ENCODE data around the gene ZBTB8A.
A peak's percentile ranks its signal among the peaks of the same experiment; 100 is the strongest.
"Not testable (repeated sequence)": the region's sequence is repeated elsewhere in the genome, so short reads cannot be mapped to it uniquely, and the experiment has no call there.

The ZBTB8A gene

GRCh38 chr1:32533792-32534327 lies 5.4 kb upstream of the ZBTB8A start:
- FAIRE-seq = no peak
- TF ChIP-seq POLR2A (IDR thresholded peaks at IDR 0.05; ENCODE audit: low read depth, low read length) (no peak), TAF1 (IDR thresholded peaks at IDR 0.05; ENCODE audit: low read depth, low read length) (no peak), POLR2AphosphoS5 (IDR thresholded peaks at IDR 0.05; ENCODE audit: low read depth, low read length) (no peak), POU2F2 (IDR thresholded peaks at IDR 0.05; ENCODE audit: low read depth, low read length) (no peak), SPI1 (IDR thresholded peaks at IDR 0.05; ENCODE audit: low read depth, low read length) (no peak), PAX5 (IDR thresholded peaks at IDR 0.05; ENCODE audit: insufficient read depth, low read length, severe bottlenecking) (no peak)
- no peak for DNase-seq (ENCODE audit: insufficient read length, low spot score)

DNA sequence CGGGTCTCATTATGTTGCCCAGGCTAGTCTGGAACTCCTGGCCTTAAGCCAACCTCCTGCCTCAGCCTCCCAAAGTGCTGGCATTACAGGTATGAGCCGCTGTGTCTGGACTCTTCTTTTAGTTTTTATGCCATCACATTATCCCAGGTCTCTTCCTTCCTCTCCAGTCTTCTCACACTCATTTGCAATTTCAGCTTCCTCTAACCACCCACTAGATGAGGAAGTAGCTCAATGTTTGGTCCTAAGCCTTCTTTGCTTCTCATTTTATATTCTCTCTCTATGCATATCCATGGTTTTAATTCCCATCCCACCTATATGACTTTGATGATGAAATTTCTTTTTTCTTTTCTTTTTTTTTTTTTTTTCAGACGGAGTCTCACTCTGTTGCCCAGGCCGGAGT lies 3.1 kb upstream of the ZBTB8A start:
- TF ChIP-seq POLR2A (IDR thresholded peaks at IDR 0.05; ENCODE audit: low read depth, low read length) (no peak), TAF1 (IDR thresholded peaks at IDR 0.05; ENCODE audit: low read depth, low read length) (no peak), POU2F2 (IDR thresholded peaks at IDR 0.05; ENCODE audit: low read depth, low read length) (no peak), PAX5 (IDR thresholded peaks at IDR 0.05; ENCODE audit: insufficient read depth, low read length, severe bottlenecking) (no peak), POLR2AphosphoS5 (IDR thresholded peaks at IDR 0.05; ENCODE audit: low read depth, low read length) (no peak), SPI1 (IDR thresholded peaks at IDR 0.05; ENCODE audit: low read depth, low read length) (no peak)
- DNase-seq (ENCODE audit: insufficient read length, low spot score) = no peak
- FAIRE-seq = no peak

DNA sequence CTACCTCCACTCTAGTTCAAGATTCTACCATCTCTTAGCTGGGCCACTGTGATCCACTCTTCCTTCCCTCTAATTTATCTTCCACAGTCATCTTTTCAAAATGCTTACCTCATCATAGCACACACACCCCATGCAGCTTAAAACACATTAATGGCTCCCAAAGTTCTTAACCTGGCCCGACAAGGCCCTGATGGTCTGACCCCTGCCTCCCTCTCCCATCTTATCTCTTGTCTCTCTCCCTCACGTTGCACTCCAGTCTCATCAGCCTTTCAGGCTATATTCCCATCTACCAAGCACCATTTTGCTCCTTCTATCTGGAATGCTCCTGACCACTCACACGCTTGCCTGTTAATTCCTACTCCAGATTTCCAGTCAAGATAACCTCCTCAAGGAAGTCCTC lies 2.5 kb upstream of the ZBTB8A start:
- TF ChIP-seq SPI1 (IDR thresholded peaks at IDR 0.05; ENCODE audit: low read depth, low read length) (no peak), PAX5 (IDR thresholded peaks at IDR 0.05; ENCODE audit: insufficient read depth, low read length, severe bottlenecking) (no peak), POLR2A (IDR thresholded peaks at IDR 0.05; ENCODE audit: low read depth, low read length) (no peak), POLR2AphosphoS5 (IDR thresholded peaks at IDR 0.05; ENCODE audit: low read depth, low read length) (no peak), POU2F2 (IDR thresholded peaks at IDR 0.05; ENCODE audit: low read depth, low read length) (no peak), TAF1 (IDR thresholded peaks at IDR 0.05; ENCODE audit: low read depth, low read length) (no peak)
- DNase-seq (ENCODE audit: insufficient read length, low spot score) (no peak), FAIRE-seq (peak; percentile 9)

DNA sequence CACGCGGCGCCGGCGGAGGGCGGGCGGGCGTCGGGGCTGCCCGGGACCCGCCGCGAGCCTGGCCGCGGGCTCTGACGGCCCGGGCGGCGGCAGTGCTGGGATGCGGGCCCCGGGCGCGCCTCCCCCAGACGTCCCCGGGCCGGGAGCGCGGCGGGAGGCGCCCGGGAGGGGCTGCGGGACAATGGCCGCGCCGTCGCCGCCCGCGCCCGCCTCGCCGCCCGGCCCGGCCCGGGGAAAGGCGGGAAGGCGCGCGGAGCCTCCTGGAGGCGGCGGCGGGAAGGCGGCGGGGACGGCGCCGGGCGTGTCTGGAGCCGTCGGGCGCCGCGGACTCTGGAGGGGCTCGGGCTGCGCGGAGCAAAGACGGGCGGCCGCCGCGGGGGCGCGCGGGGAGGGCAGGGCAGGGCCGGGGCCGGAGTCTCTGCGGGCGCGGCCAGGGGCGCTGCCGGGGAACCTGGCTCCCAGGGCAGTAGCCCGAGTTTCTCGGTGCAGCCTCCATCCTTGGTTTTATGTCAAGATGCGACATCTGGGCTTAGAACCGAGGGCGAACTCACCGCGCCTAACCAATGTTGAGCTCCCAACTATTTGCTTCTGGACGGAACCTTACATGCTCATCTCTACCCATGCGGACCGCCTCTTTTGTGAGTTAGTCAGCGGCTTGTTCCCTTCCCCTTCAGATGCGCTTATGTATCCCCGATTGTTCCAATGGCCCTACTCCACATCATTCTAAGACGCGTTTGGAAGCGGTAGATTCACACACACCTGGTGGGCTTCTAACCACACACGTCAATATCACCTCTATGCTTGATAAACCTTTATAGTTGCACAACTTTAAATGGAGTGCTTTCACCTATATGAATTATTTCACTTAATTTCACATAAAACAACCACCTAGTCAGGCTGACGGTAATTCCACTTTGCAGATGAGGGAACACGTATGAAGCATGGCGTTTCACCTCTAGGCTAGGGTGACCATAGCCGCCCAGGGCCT lies 651 bp downstream of the ZBTB8A start:
- FAIRE-seq = peak; percentile 50
- DNase-seq (ENCODE audit: insufficient read length, low spot score) = peak; percentile 54
- no peak for TF ChIP-seq POLR2A (IDR thresholded peaks at IDR 0.05; ENCODE audit: low read depth, low read length)
- TF ChIP-seq POLR2AphosphoS5 (IDR thresholded peaks at IDR 0.05; ENCODE audit: low read depth, low read length) = no peak
- no peak for TF ChIP-seq PAX5 (IDR thresholded peaks at IDR 0.05; ENCODE audit: insufficient read depth, low read length, severe bottlenecking)
- TF ChIP-seq POU2F2 (IDR thresholded peaks at IDR 0.05; ENCODE audit: low read depth, low read length) = no peak
- TF ChIP-seq TAF1 (IDR thresholded peaks at IDR 0.05; ENCODE audit: low read depth, low read length) = no peak
- TF ChIP-seq SPI1 (IDR thresholded peaks at IDR 0.05; ENCODE audit: low read depth, low read length) = no peak

GRCh38 chr1:32540605-32541004 lies 1.4 kb downstream of the ZBTB8A start:
- no peak for FAIRE-seq
- no peak for DNase-seq (ENCODE audit: insufficient read length, low spot score)

GRCh38 chr1:32541064-32541566 lies 1.9 kb downstream of the ZBTB8A start:
- TF ChIP-seq TAF1 (IDR thresholded peaks at IDR 0.05; ENCODE audit: low read depth, low read length) = no peak
- TF ChIP-seq PAX5 (IDR thresholded peaks at IDR 0.05; ENCODE audit: insufficient read depth, low read length, severe bottlenecking) = no peak
- TF ChIP-seq POLR2AphosphoS5 (IDR thresholded peaks at IDR 0.05; ENCODE audit: low read depth, low read length) = no peak
- TF ChIP-seq POLR2A (IDR thresholded peaks at IDR 0.05; ENCODE audit: low read depth, low read length) = no peak
- TF ChIP-seq SPI1 (IDR thresholded peaks at IDR 0.05; ENCODE audit: low read depth, low read length) = no peak
- no peak for TF ChIP-seq POU2F2 (IDR thresholded peaks at IDR 0.05; ENCODE audit: low read depth, low read length)
- FAIRE-seq (no peak), DNase-seq (ENCODE audit: insufficient read length, low spot score) (no peak)

More at GRCh38 chr1:32540605-32541004, 1.4 kb downstream of the ZBTB8A start:
- TF ChIP-seq PAX5 (IDR thresholded peaks at IDR 0.05; ENCODE audit: insufficient read depth, low read length, severe bottlenecking) (no peak), POU2F2 (IDR thresholded peaks at IDR 0.05; ENCODE audit: low read depth, low read length) (no peak), SPI1 (IDR thresholded peaks at IDR 0.05; ENCODE audit: low read depth, low read length) (no peak), POLR2AphosphoS5 (IDR thresholded peaks at IDR 0.05; ENCODE audit: low read depth, low read length) (no peak), TAF1 (IDR thresholded peaks at IDR 0.05; ENCODE audit: low read depth, low read length) (no peak), POLR2A (IDR thresholded peaks at IDR 0.05; ENCODE audit: low read depth, low read length) (no peak)

GRCh38 chr1:32546611-32547010 lies 7.4 kb downstream of the ZBTB8A start:
- no peak for TF ChIP-seq POLR2AphosphoS5 (IDR thresholded peaks at IDR 0.05; ENCODE audit: low read depth, low read length)
- TF ChIP-seq PAX5 (IDR thresholded peaks at IDR 0.05; ENCODE audit: insufficient read depth, low read length, severe bottlenecking) = no peak
- no peak for TF ChIP-seq POLR2A (IDR thresholded peaks at IDR 0.05; ENCODE audit: low read depth, low read length)
- no peak for TF ChIP-seq SPI1 (IDR thresholded peaks at IDR 0.05; ENCODE audit: low read depth, low read length)
- no peak for TF ChIP-seq TAF1 (IDR thresholded peaks at IDR 0.05; ENCODE audit: low read depth, low read length)
- no peak for TF ChIP-seq POU2F2 (IDR thresholded peaks at IDR 0.05; ENCODE audit: low read depth, low read length)
- no peak for DNase-seq (ENCODE audit: insufficient read length, low spot score)
- no peak for FAIRE-seq

GRCh38 chr1:32549616-32550015 lies 10.4 kb downstream of the ZBTB8A start:
- TF ChIP-seq PAX5 (IDR thresholded peaks at IDR 0.05; ENCODE audit: insufficient read depth, low read length, severe bottlenecking) (no peak), POU2F2 (IDR thresholded peaks at IDR 0.05; ENCODE audit: low read depth, low read length) (no peak), TAF1 (IDR thresholded peaks at IDR 0.05; ENCODE audit: low read depth, low read length) (no peak), POLR2AphosphoS5 (IDR thresholded peaks at IDR 0.05; ENCODE audit: low read depth, low read length) (no peak), SPI1 (IDR thresholded peaks at IDR 0.05; ENCODE audit: low read depth, low read length) (no peak), POLR2A (IDR thresholded peaks at IDR 0.05; ENCODE audit: low read depth, low read length) (no peak)
- no peak for FAIRE-seq
- no peak for DNase-seq (ENCODE audit: insufficient read length, low spot score)

DNA sequence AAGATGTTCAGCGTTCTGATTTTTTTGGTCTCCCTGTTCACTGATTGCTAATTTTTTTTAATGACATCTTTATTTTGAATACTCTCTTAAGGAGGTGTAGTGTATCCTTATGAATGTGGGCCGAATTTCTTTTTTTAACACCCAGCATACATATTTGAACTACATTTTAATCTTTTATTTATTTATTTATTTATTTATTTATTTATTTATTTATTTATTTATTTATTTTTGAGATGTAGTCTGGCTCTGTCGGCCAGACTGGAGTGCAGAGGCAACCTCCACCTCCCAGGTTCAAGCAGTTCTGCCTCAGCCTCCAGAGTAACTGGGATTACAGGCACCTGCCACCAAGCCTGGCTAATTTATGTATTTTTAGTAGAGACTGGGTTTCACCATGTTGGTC lies 15.1 kb downstream of the ZBTB8A start:
- no peak for DNase-seq (ENCODE audit: insufficient read length, low spot score)
- FAIRE-seq = no peak
- TF ChIP-seq SPI1 (IDR thresholded peaks at IDR 0.05; ENCODE audit: low read depth, low read length) (no peak), POLR2A (IDR thresholded peaks at IDR 0.05; ENCODE audit: low read depth, low read length) (no peak), TAF1 (IDR thresholded peaks at IDR 0.05; ENCODE audit: low read depth, low read length) (no peak), POLR2AphosphoS5 (IDR thresholded peaks at IDR 0.05; ENCODE audit: low read depth, low read length) (no peak), POU2F2 (IDR thresholded peaks at IDR 0.05; ENCODE audit: low read depth, low read length) (no peak), PAX5 (IDR thresholded peaks at IDR 0.05; ENCODE audit: insufficient read depth, low read length, severe bottlenecking) (no peak)

- FAIRE-seq; DNase-seq (ENCODE audit: insufficient read length, low spot score): not testable (repeated sequence)
Measured at GRCh38 chr1:32557035-32557434, 17.8 kb downstream of the ZBTB8A start.
